Calu3 (cell line): ENCODE measurements around the gene KLK3. TPM values are rescaled to one million over a fixed set of nuclear protein-coding genes. Genes with fewer than 3 reads are reported as not detected.

Experiments used
- BruUV-seq: library from RNA; stranded (reverse); fragments of 400-500 nt; replicated peaks from 2 replicates; lab custom pipeline; 2021; lab: Mats Ljungman, UMichigan
- CTCF ChIA-PET: fragments of 300-600 bp; sonication (Branson Sonifier 250); formaldehyde crosslinking; loops from one replicate; lab custom pipeline; 2022; ENCODE audit warnings: antibody characterized with exemption; lab: Charles Lee
- DNase-seq: peaks from one replicate; pipeline ENCODE4 v3.0.0; 2022
- H3K27ac Mint-ChIP-seq: one replicate; pipeline ENCODE4 v1.8.0; 2022; ENCODE audit warnings: mixed read lengths; ENCODE audit not compliant: unreplicated experiment
- H3K27me3 Mint-ChIP-seq: one replicate; pipeline ENCODE4 v1.8.0; 2022; ENCODE audit warnings: mixed read lengths; ENCODE audit not compliant: unreplicated experiment
- H3K36me3 Mint-ChIP-seq: one replicate; pipeline ENCODE4 v1.8.0; 2022; ENCODE audit warnings: mild to moderate bottlenecking, moderate library complexity, mixed read lengths; ENCODE audit not compliant: insufficient read depth, unreplicated experiment
- H3K4me1 Mint-ChIP-seq: one replicate; pipeline ENCODE4 v1.8.0; 2022; ENCODE audit warnings: mild to moderate bottlenecking, low read depth, mixed read lengths; ENCODE audit not compliant: unreplicated experiment
- H3K4me3 Mint-ChIP-seq: one replicate; pipeline ENCODE4 v1.8.0; 2022; ENCODE audit warnings: mild to moderate bottlenecking, low read depth, moderate library complexity, mixed read lengths; ENCODE audit not compliant: unreplicated experiment
- H3K9me3 Mint-ChIP-seq: one replicate; pipeline ENCODE4 v1.8.0; 2022; ENCODE audit warnings: low read depth, mixed read lengths; ENCODE audit not compliant: unreplicated experiment
- CTCF ChIP-seq: fragments of 200-600 bp; IDR thresholded peaks from one replicate; pipeline ENCODE4 v1.8.0; 2022; ENCODE audit warnings: antibody characterized with exemption; ENCODE audit not compliant: unreplicated experiment
- intact Hi-C: fragments of 100-400 bp; cut with micrococcal nuclease; formaldehyde crosslinking; loops from one replicate; pipeline ENCODE4 v1.10.0; 2022; ENCODE audit not compliant: unreplicated experiment
- total RNA-seq: library from RNA; stranded (reverse); gene quantifications from 2 replicates; pipeline ENCODE4 v1.2.3, GENCODE V29; 2022

Gene KLK3
- total RNA-seq, 1 experiment from 2014 or later, result not detected

DNA sequence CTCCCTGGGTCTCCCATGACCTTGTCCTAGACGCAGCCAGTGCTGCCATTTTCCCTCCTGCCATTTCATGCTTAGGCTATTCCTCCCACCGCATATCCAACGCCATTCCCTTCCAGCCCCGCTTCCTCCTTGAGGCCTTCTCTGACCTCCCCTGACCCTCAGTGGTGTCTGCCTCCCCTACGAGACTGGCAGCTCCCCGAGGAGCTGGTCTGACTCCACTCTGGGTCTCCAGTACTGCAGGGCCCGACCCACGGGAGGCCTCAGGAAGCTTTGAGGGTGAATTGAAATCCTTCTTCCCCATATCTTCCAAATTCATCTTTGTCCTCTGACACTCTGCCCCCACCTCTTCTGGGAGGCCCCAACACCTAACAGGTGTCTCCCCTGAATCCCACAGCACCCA, 22.0 kb upstream of the KLK3 start:
- Mint-ChIP-seq H3K9me3 (no peaks in the 10 kb centered on the region), H3K27ac (no peak overlapping the region), H3K36me3 (peaks cover 21% of the 10 kb centered on the region), H3K4me1 (peaks cover 12% of the 10 kb centered on the region), H3K27me3 (peaks cover 75% of the 10 kb centered on the region), H3K4me3 (no peak overlapping the region)
- DNase-seq, result no peak
- intact Hi-C loops, result no loop called here
- TF ChIP-seq CTCF, result no peak
- CTCF ChIA-PET, result no interaction called here
- BruUV-seq, result no TSS peak

DNA sequence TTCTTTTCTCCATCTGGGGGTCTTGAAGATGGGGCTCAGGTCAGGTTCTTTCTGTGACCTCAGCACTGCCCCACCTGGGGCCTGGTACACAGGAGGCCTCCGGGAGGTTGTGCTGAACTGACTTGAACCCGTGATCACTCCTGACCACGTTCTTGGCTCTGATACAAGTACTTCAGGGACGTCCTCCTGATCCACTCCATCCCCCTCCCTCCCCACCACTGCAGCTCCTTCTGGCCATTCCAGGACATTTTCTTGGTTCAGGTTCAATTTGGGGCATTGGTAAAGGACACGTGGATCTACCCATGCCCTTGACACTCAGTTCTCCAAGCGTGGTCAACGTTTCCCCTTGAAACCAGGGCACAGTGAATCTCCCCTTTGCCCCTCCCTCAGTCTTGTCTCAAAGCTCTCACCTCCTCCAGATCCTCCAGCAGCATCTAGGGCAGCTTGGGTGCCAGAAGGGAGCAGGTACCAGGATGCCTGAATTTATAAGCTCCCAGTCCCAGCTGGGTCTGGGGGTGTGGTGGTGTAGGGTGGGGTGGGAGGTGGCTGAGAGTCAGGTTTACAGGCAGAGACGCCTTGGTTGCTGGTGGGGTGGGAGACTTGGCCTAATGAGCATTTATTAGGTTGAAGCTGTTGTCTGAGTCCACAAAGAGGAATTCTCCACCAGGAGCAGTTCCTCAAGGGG, 21.5 kb upstream of the KLK3 start, which contains the start of gene KLK15:
TSS of gene KLK15 (minus strand) at position 458 of the 685 bp plus-strand sequence. CDS start 2,082 bp downstream, outside the sequence.
- peaks cover 75% of the 10 kb centered on the region for H3K27me3 Mint-ChIP-seq
- H3K4me1 Mint-ChIP-seq, result peaks cover 12% of the 10 kb centered on the region
- no peak for TF ChIP-seq CTCF
- H3K27ac Mint-ChIP-seq, result no peak within 1 kb of the TSS
- DNase-seq, result no peak
- peaks cover 22% of the 10 kb centered on the region for H3K36me3 Mint-ChIP-seq
- H3K9me3 Mint-ChIP-seq, result no peaks in the 10 kb centered on the region
- intact Hi-C loops, result no loop called here
- CTCF ChIA-PET, result interaction anchor here (0.7 kb wide), 1 partner anchor 151 kb away, joined by 3 read pairs; no protein-coding TSS in a partner anchor
- BruUV-seq, result no TSS peak
- no peak within 1 kb of the TSS for H3K4me3 Mint-ChIP-seq

GRCh38 chr19:50833802-50834167, 20.9 kb upstream of the KLK3 start:
- Mint-ChIP-seq H3K27ac (no peak overlapping the region), H3K36me3 (peaks cover 24% of the 10 kb centered on the region), H3K9me3 (no peaks in the 10 kb centered on the region), H3K27me3 (peaks cover 79% of the 10 kb centered on the region), H3K4me1 (peaks cover 12% of the 10 kb centered on the region), H3K4me3 (no peak overlapping the region)
- no peak for DNase-seq
- CTCF ChIA-PET, result interaction anchor here (0.7 kb wide), 1 partner anchor 152 kb away, joined by 3 read pairs; no protein-coding TSS in a partner anchor
- intact Hi-C loops, result no loop called here
- BruUV-seq, result no TSS peak
- TF ChIP-seq CTCF, result no peak

DNA sequence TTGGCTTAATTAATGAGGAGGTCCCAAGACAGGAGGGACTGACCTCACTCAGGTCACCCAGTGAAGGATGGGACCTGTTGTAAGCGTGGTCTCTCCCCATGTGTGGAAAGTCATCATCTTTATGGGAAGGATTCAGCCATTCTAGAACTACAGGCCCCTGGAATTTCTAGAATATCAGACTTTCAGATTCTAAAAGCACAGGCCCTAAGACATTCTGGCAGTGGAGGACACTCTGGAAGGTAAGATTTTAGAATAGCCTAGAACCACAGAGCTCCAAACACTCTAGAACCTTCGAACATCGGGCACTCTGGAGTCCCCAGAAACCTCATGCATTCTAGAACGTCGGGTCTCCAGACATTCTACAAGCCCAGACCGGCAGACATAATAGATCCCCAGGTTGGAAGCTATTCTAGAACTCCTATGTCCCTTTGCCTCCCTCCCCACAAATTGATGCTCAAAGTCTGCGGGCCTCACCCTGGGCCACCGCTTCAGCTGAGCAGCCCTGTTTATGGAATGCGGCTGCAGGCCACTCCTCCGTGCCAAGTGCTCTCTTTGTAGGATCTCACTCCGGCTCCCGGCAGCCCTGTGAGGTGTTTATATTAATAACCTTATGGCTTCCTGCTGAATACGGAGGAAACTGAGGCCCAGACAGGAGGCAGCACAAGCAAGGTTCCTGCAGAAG, 19.5 kb upstream of the KLK3 start:
- no peak for DNase-seq
- CTCF ChIA-PET, result no interaction called here
- no peak for TF ChIP-seq CTCF
- intact Hi-C loops, result no loop called here
- no TSS peak for BruUV-seq
- H3K27ac Mint-ChIP-seq, result no peak overlapping the region
- no peaks in the 10 kb centered on the region for H3K9me3 Mint-ChIP-seq
- peaks cover 87% of the 10 kb centered on the region for H3K27me3 Mint-ChIP-seq
- H3K4me3 Mint-ChIP-seq, result peak overlapping the region; percentile 79
- peaks cover 12% of the 10 kb centered on the region for H3K4me1 Mint-ChIP-seq
- H3K36me3 Mint-ChIP-seq, result peaks cover 24% of the 10 kb centered on the region
